IPS-20b (cell line): Measurements from ENCODE around the gene ABCG5.

Experiments used
- H3K27ac ChIP-seq: one replicate; pipeline ENCODE4 v1.5.1; 2013; ENCODE audit warnings: low read length
- H3K27me3 ChIP-seq: 2 replicates; pipeline ENCODE4 v1.6.1; 2013; ENCODE audit warnings: mild to moderate bottlenecking, low read length, inconsistent platforms; ENCODE audit not compliant: insufficient read depth
- H3K36me3 ChIP-seq: 2 replicates; pipeline ENCODE4 v1.6.1; 2013; ENCODE audit warnings: low read depth, mild to moderate bottlenecking, inconsistent platforms, low read length, moderate library complexity; ENCODE audit not compliant: insufficient read depth
- H3K4me1 ChIP-seq: 2 replicates; pipeline ENCODE4 v1.6.1; 2013; ENCODE audit warnings: mild to moderate bottlenecking, control low read depth, inconsistent platforms, low read length, moderate library complexity; ENCODE audit not compliant: insufficient read depth
- H3K4me3 ChIP-seq: 2 replicates; pipeline ENCODE4 v1.5.1; 2013; ENCODE audit warnings: mild to moderate bottlenecking, low read length, inconsistent platforms
- H3K9ac ChIP-seq: 2 replicates; pipeline ENCODE4 v1.6.1; 2013; ENCODE audit warnings: low read depth, mild to moderate bottlenecking, inconsistent platforms, low read length, moderate library complexity
- H3K9me3 ChIP-seq: 2 replicates; pipeline ENCODE4 v1.6.1; 2013; ENCODE audit warnings: mild to moderate bottlenecking, low read depth, low read length, inconsistent platforms; ENCODE audit not compliant: insufficient read depth

Gene ABCG5

DNA sequence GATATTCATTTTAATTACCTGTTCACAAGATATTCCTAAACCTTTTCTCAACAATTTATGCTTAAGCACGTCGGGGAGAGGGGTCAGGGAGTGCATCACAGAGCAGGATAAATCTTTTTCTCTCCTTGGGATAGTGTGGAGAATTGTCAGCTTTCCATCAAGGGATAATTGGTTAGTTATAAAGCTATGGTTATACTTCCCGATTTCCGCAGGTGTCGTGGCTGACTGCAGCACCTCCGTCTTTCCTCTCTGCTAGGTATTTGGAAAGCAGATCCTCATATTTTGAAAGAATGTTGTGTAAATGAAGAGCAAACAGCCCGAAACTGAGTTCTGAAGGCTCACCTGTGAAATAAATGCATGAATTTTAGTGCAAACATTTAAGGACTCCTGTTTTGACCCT, 64.0 kb downstream of the ABCG5 start:
- peak overlapping the region; percentile 79 for H3K4me3 ChIP-seq
- H3K36me3 ChIP-seq: no peaks in the 10 kb centered on the region
- H3K4me1 ChIP-seq: no peaks in the 10 kb centered on the region
- H3K27ac ChIP-seq: no peak overlapping the region
- no peaks in the 10 kb centered on the region for H3K27me3 ChIP-seq
- peak overlapping the region; percentile 77; the same call in 1 of the 2 replicates for H3K9ac ChIP-seq
- H3K9me3 ChIP-seq: no peaks in the 10 kb centered on the region

- no peaks in the 10 kb centered on the region for H3K9me3 ChIP-seq
- H3K9ac ChIP-seq: peak within 1 kb of the TSS; percentile 77; the same call in 1 of the 2 replicates
- no peaks in the 10 kb centered on the region for H3K4me1 ChIP-seq
- H3K27me3 ChIP-seq: no peaks in the 10 kb centered on the region
- peak within 1 kb of the TSS; percentile 79 for H3K4me3 ChIP-seq
- no peak within 1 kb of the TSS for H3K27ac ChIP-seq
- no peaks in the 10 kb centered on the region for H3K36me3 ChIP-seq
These were observed 64.6 kb downstream of the ABCG5 start, which contains the start of gene DYNC2LI1 for GRCh38 chr2:43773876-43774613. Gene DYNC2LI1, plus strand, starts transcription at chr2:43774039. Its CDS starts 100 bp downstream, at chr2:43774139.

- Histone ChIP-seq H3K4me3 (no peak overlapping the region), H3K36me3 (no peaks in the 10 kb centered on the region), H3K4me1 (no peaks in the 10 kb centered on the region), H3K9me3 (no peaks in the 10 kb centered on the region), H3K9ac (no peak overlapping the region), H3K27me3 (no peaks in the 10 kb centered on the region), H3K27ac (no peak overlapping the region)
These were observed 72.6 kb downstream of the ABCG5 start for GRCh38 chr2:43766006-43766405.

- H3K27ac ChIP-seq: no peak overlapping the region
- no peaks in the 10 kb centered on the region for H3K9me3 ChIP-seq
- H3K36me3 ChIP-seq: no peaks in the 10 kb centered on the region
- no peak overlapping the region for H3K4me3 ChIP-seq
- H3K9ac ChIP-seq: no peak overlapping the region
- no peaks in the 10 kb centered on the region for H3K4me1 ChIP-seq
- no peaks in the 10 kb centered on the region for H3K27me3 ChIP-seq
These were observed 74.4 kb downstream of the ABCG5 start for GRCh38 chr2:43764086-43764705.

DNA sequence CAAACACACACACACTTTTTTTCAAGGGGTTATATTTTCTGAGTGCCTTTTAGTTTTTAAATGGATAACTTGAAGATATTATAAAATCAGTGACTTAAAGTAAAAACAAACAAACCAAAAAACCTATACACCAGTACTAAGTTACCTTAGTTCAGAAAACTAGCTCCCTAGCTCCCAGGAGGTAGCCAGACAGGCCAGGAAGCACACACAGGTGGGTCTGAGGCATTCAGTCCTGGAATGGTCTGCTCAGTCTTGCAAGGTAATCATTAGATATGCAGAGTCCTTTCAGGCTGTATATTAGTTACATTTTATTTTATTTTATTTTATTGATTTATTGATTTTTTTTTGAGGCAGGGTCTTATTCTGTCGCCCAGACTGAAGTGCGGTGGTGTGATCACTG, 75.5 kb downstream of the ABCG5 start:
- Histone ChIP-seq H3K27me3 (no peaks in the 10 kb centered on the region), H3K27ac (no peak overlapping the region), H3K4me3 (no peak overlapping the region), H3K9ac (no peak overlapping the region), H3K4me1 (no peaks in the 10 kb centered on the region), H3K36me3 (no peaks in the 10 kb centered on the region), H3K9me3 (no peaks in the 10 kb centered on the region)
